H1 (cell line): ENCODE results near the gene ACSF3. TPM values are rescaled to one million over a fixed set of nuclear protein-coding genes. Genes with fewer than 3 reads are reported as not detected.

Experiments used
- CTCF ChIA-PET: fragments of 300-600 bp; sonication (Branson Sonifier 250); formaldehyde crosslinking; loops from one replicate; lab custom pipeline; 2021; ENCODE audit not compliant: partially characterized antibody; lab: Charles Lee
- POLR2A ChIA-PET: fragments of 300-600 bp; sonication (Branson Sonifier 250); formaldehyde crosslinking; loops from one replicate; lab custom pipeline; 2021; ENCODE audit warnings: inconsistent platforms; ENCODE audit not compliant: partially characterized antibody; lab: Charles Lee
- DNase-seq, 2 experiments: peaks; one replicate each; pipeline versions ENCODE4 v3.0.0 to v3.0.0-alpha.2; 2010 to 2022; ENCODE audit warnings: low spot score in 2 of 2, low read depth in 1 of 2, mixed read lengths in 1 of 2
- FAIRE-seq: peaks from 2 replicates; lab custom pipeline; 2011; peaks lifted over from hg19 to GRCh38; lab: Jason Lieb, UNC
- H2AFZ ChIP-seq: 2 replicates; pipeline ENCODE4 v1.8.1; 2012; ENCODE audit warnings: low read length, inconsistent platforms
- H2AK5ac ChIP-seq: 2 replicates; pipeline ENCODE4 v1.6.1; 2013; ENCODE audit warnings: low read depth, low read length
- H2BK120ac ChIP-seq: replicated peaks from 2 replicates; pipeline ENCODE3; 2013; ENCODE audit warnings: low read depth, low read length, inconsistent platforms
- H2BK12ac ChIP-seq: 2 replicates; pipeline ENCODE4 v1.6.1; 2013; ENCODE audit warnings: low read depth, low read length
- H2BK15ac ChIP-seq: 2 replicates; pipeline ENCODE4 v1.6.1; 2013; ENCODE audit warnings: low read length
- H2BK20ac ChIP-seq: 2 replicates; pipeline ENCODE4 v1.6.1; 2013; ENCODE audit warnings: low read length
- H2BK5ac ChIP-seq: 2 replicates; pipeline ENCODE4 v1.6.1; 2013; ENCODE audit warnings: low read depth, low read length
- H3K14ac ChIP-seq: 2 replicates; pipeline ENCODE4 v1.6.1; 2013; ENCODE audit warnings: inconsistent platforms; ENCODE audit not compliant: insufficient read length
- H3K18ac ChIP-seq: 2 replicates; pipeline ENCODE4 v1.6.1; 2013; ENCODE audit warnings: low read length; ENCODE audit errors: extremely low read depth
- H3K23ac ChIP-seq: 2 replicates; pipeline ENCODE4 v1.6.1; 2013; ENCODE audit warnings: inconsistent platforms; ENCODE audit not compliant: insufficient read length
- H3K23me2 ChIP-seq: 2 replicates; pipeline ENCODE4 v1.6.1; 2013; ENCODE audit warnings: low read depth, low read length
- H3K27ac ChIP-seq: 2 replicates; pipeline ENCODE4 v1.6.1; 2011; ENCODE audit warnings: low read depth, low read length, inconsistent platforms
- H3K27me3 ChIP-seq, 4 experiments: replicated peaks in 1 of 4; 1 replicate in 1 of 4; 2 replicates in 3 of 4; pipeline versions ENCODE4 v1.6.1 to v1.8.1; 2011 to 2013; ENCODE audit warnings: low read length in 3 of 4, mild to moderate bottlenecking in 3 of 4, inconsistent platforms in 2 of 4, mixed read lengths in 2 of 4, moderate library complexity in 1 of 4; ENCODE audit not compliant: control insufficient read depth in 3 of 4, insufficient read depth in 3 of 4; ENCODE audit errors: extremely low read depth in 1 of 4
- H3K36me3 ChIP-seq, 4 experiments: 2 replicates each; pipeline versions ENCODE4 v1.6.1 to v1.8.1; 2011 to 2013; ENCODE audit warnings: mild to moderate bottlenecking in 4 of 4, low read length in 3 of 4, moderate library complexity in 2 of 4, control low read depth in 1 of 4, inconsistent platforms in 1 of 4; ENCODE audit not compliant: insufficient read depth in 4 of 4, control insufficient read depth in 2 of 4
- H3K4ac ChIP-seq: replicated peaks from 2 replicates; pipeline ENCODE3; 2013; ENCODE audit warnings: low read length, low read depth, mixed read lengths, inconsistent platforms; ENCODE audit not compliant: insufficient read length
- H3K4me1 ChIP-seq, 4 experiments: replicated peaks in 1 of 4; 1 replicate in 1 of 4; 2 replicates in 3 of 4; pipeline versions ENCODE4 v1.6.1 to v1.8.1; 2011 to 2013; ENCODE audit warnings: low read length in 3 of 4, inconsistent platforms in 2 of 4, mixed read lengths in 1 of 4; ENCODE audit not compliant: insufficient read depth in 4 of 4, control insufficient read depth in 3 of 4
- H3K4me2 ChIP-seq, 2 experiments: 2 replicates each; pipeline versions ENCODE4 v1.6.1 to v1.8.1; 2011 to 2013; ENCODE audit warnings: low read depth in 2 of 2, low read length in 2 of 2, control low read depth in 1 of 2, inconsistent platforms in 1 of 2, mild to moderate bottlenecking in 1 of 2; ENCODE audit not compliant: insufficient read depth in 1 of 2
- H3K4me3 ChIP-seq, 4 experiments: fragments of 200-600, 300-600 bp in 1 of 4; sonication (generic), shearing (Covaris generic), sonication (Bioruptor Twin) in 1 of 4; 2 replicates each; pipeline versions ENCODE4 v1.5.1 to v1.8.1; 2011 to 2016; ENCODE audit warnings: low read length in 4 of 4, low read depth in 3 of 4, control low read depth in 2 of 4, inconsistent platforms in 2 of 4, mild to moderate bottlenecking in 2 of 4, mixed read lengths in 1 of 4, moderate library complexity in 1 of 4; ENCODE audit not compliant: insufficient read depth in 2 of 4; ENCODE audit errors: extremely low read depth in 1 of 4
- H3K56ac ChIP-seq: replicated peaks from 2 replicates; pipeline ENCODE3; 2013; ENCODE audit warnings: low read depth, mild to moderate bottlenecking, mixed read lengths, low read length, inconsistent platforms; ENCODE audit not compliant: insufficient read length
- H3K79me1 ChIP-seq: 2 replicates; pipeline ENCODE4 v1.6.1; 2013; ENCODE audit warnings: low read depth, low read length, control low read depth
- H3K79me2 ChIP-seq, 2 experiments: 2 replicates each; pipeline versions ENCODE4 v1.6.1 to v1.8.1; 2012 to 2013; ENCODE audit warnings: low read length in 2 of 2, mild to moderate bottlenecking in 2 of 2, inconsistent platforms in 1 of 2; ENCODE audit not compliant: insufficient read depth in 2 of 2, control insufficient read depth in 1 of 2
- H3K9ac ChIP-seq, 4 experiments: replicated peaks in 1 of 4; 1 replicate in 1 of 4; 2 replicates in 3 of 4; pipeline versions ENCODE4 v1.6.1 to v1.8.1; 2011 to 2013; ENCODE audit warnings: low read depth in 3 of 4, low read length in 3 of 4, control low read depth in 2 of 4, mild to moderate bottlenecking in 2 of 4, moderate library complexity in 2 of 4, inconsistent platforms in 1 of 4; ENCODE audit errors: extremely low read depth in 1 of 4
- H3K9me3 ChIP-seq, 2 experiments: 2 replicates each; pipeline versions ENCODE4 v1.6.1 to v1.8.1; 2012 to 2013; ENCODE audit warnings: mild to moderate bottlenecking in 2 of 2, moderate library complexity in 2 of 2, control low read depth in 1 of 2, inconsistent platforms in 1 of 2, low read depth in 1 of 2, low read length in 1 of 2, mixed read lengths in 1 of 2; ENCODE audit not compliant: insufficient read depth in 2 of 2
- H4K20me1 ChIP-seq, 2 experiments: replicated peaks in 1 of 2; 2 replicates each; pipeline versions ENCODE3 to v1.8.1; 2011 to 2013; ENCODE audit warnings: inconsistent platforms in 2 of 2, low read length in 2 of 2, mild to moderate bottlenecking in 1 of 2; ENCODE audit not compliant: insufficient read depth in 2 of 2, control insufficient read depth in 1 of 2
- H4K5ac ChIP-seq: 2 replicates; pipeline ENCODE4 v1.6.1; 2013; ENCODE audit warnings: low read length, low read depth, mixed read lengths, inconsistent platforms; ENCODE audit not compliant: insufficient read length
- H4K8ac ChIP-seq: 2 replicates; pipeline ENCODE4 v1.8.0; 2013; ENCODE audit warnings: mild to moderate bottlenecking, moderate library complexity, low read length, inconsistent platforms; ENCODE audit not compliant: insufficient read depth; ENCODE audit errors: extremely low read depth
- H4K91ac ChIP-seq: replicated peaks from 2 replicates; pipeline ENCODE3; 2013; ENCODE audit warnings: low read length, mixed read lengths, inconsistent platforms; ENCODE audit not compliant: insufficient read length
- CBX5 ChIP-seq: fragments of 300-800, 300-1000 bp; sonication (generic); IDR thresholded peaks from 2 replicates; pipeline ENCODE4 v1.7.1; 2016; ENCODE audit warnings: antibody characterized with exemption, low read length, low read depth
- CTBP2 ChIP-seq: IDR thresholded peaks from 2 replicates; pipeline ENCODE4 v1.7.0; 2011; ENCODE audit warnings: borderline replicate concordance, mild to moderate bottlenecking, moderate library complexity, mixed read lengths, low read length; ENCODE audit not compliant: insufficient read depth, insufficient read length
- CTCF ChIP-seq, 3 experiments: IDR thresholded peaks; 1 replicate in 2 of 3; 2 replicates in 1 of 3; pipeline versions ENCODE4 v1.5.1 to v1.6.1; 2011; ENCODE audit warnings: low read length in 3 of 3, mild to moderate bottlenecking in 3 of 3, inconsistent platforms in 2 of 3, low read depth in 1 of 3, moderate library complexity in 1 of 3; ENCODE audit not compliant: insufficient read depth in 1 of 3; ENCODE audit errors: control extremely low read depth in 1 of 3
- E2F6 ChIP-seq: IDR thresholded peaks from 2 replicates; pipeline ENCODE4 v1.6.1; 2012; ENCODE audit warnings: inconsistent platforms
- PHF8 ChIP-seq: fragments of 200-600 bp; sonication (generic); conservative IDR thresholded peaks from 2 replicates; pipeline ENCODE4 v1.7.1; 2012; ENCODE audit warnings: low read depth, mild to moderate bottlenecking, inconsistent platforms, low read length, moderate library complexity
- POLR2AphosphoS5 ChIP-seq: IDR thresholded peaks from 2 replicates; pipeline ENCODE4 v1.6.1; 2011; ENCODE audit warnings: low read depth, low read length
- WGBS, 2 experiments: shearing (Covaris generic) in 1 of 2; methylation state at CpG; one replicate each; pipeline versions ENCODE4 v1.1.6 to v1.1.7; 2013 to 2015; ENCODE audit warnings: low lambda C conversion rate in 2 of 2, mixed read lengths in 2 of 2, inconsistent platforms in 1 of 2, low coverage in 1 of 2, missing lambda C conversion rate in 1 of 2; ENCODE audit not compliant: insufficient replicate concordance in 2 of 2, insufficient coverage in 1 of 2, insufficient read length in 1 of 2; ENCODE audit errors: extremely low coverage in 1 of 2, missing lambda C conversion rate in 1 of 2; 5-methylcytosine and 5-hydroxymethylcytosine counted together
- polyA plus RNA-seq, 7 experiments: library from polyadenylated mRNA; depleted of rRNA in 3 of 7; stranded (reverse) in 5 of 7; unstranded in 2 of 7; fragments of >200 nt in 5 of 7; fragments of 200-250 nt in 2 of 7; gene quantifications; 1 replicate in 5 of 7; 2 replicates in 1 of 7; 4 replicates in 1 of 7; pipeline versions ENCODE4 v1.2.1 to v1.2.3, GENCODE V29; 2011 to 2013; ENCODE audit warnings: missing spikeins in 2 of 7, mixed read lengths in 2 of 7
- total RNA-seq: library from RNA; stranded (reverse); fragmentation: NEBNext Ultra II Directional; extraction: Animal tissue kit (Norgen Biotek cat#: 25700); gene quantifications from 2 replicates; pipeline ENCODE4 v1.2.1, GENCODE V29; 2021

ACSF3 gene
- total and polyA plus RNA-seq, 2 of the 8 experiments (the other 6 are each of a cell fraction or from before 2014, with no cell fraction given): 15.6 to 22.9 TPM

DNA sequence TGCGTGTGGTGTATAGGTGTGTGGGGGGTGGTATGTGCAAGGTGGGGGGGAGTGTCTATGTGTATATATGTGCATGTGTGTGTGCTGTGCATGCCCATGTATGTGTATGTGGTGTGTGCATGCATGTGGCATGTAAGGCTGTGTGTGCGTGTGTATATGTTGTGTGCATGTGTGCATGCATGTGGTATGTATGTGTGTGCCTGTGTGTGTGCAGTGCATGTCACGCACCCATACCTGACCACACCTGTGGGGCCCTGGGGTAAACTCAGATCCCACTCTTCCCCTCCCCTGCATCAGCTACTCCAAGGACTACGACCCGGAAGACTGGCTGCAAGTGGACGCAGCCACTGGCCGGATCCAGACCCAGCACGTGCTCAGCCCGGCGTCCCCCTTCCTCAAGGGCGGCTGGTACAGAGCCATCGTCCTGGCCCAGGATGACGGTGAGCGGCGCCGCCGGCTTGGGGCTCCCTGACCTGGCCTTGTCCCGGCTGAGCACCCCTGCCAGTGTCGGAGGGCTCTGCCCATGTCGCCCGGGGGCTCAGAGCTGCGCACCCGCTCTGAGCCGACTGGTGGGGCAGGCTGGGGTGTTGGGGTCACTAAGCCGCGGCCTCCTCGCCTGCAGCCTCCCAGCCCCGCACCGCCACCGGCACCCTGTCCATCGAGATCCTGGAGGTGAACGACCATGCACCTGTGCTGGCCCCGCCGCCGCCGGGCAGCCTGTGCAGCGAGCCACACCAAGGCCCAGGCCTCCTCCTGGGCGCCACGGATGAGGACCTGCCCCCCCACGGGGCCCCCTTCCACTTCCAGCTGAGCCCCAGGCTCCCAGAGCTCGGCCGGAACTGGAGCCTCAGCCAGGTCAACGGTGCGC is 97.6 kb downstream of the ACSF3 start:
- H2BK12ac ChIP-seq: peak overlapping the region; percentile 33; the same call in 1 of the 2 replicates
- H4K8ac ChIP-seq: peak overlapping the region; percentile 35; the same call in 1 of the 2 replicates
- DNase-seq (peak in 1 of 2 experiments; percentile 63), FAIRE-seq (no peak)
- no peak overlapping the region for H3K4ac ChIP-seq
- H4K91ac ChIP-seq: peak overlapping the region; percentile 40
- ChIA-PET POLR2A (interaction anchor here (0.6 kb wide), 2 partner anchors 141 to 1431 kb away, joined by 3 to 5 read pairs; no protein-coding TSS in a partner anchor), CTCF (interaction anchor here (0.5 to 2.2 kb wide), 4 partner anchors 17 to 578 kb away, joined by 3 to 10 read pairs (median 4); no protein-coding TSS in a partner anchor)
- H3K23me2 ChIP-seq: peaks cover 6% of the 10 kb centered on the region; the same call in 1 of the 2 replicates
- no peaks in the 10 kb centered on the region; a peak in 1 of 4 replicates for H3K9me3 ChIP-seq
- no peak overlapping the region; the same call in 1 of the 2 replicates for H2BK20ac ChIP-seq
- no peak overlapping the region for H3K4me3 ChIP-seq
- H3K18ac ChIP-seq: no peak overlapping the region
- no peak overlapping the region for H3K9ac ChIP-seq
- H3K79me2 ChIP-seq: no peaks in the 10 kb centered on the region
- H2BK5ac ChIP-seq: no peak overlapping the region
- no peak overlapping the region for H2AFZ ChIP-seq
- no peak overlapping the region for H3K56ac ChIP-seq
- H3K23ac ChIP-seq: no peak overlapping the region
- peak overlapping the region; percentile 55 to 58; a peak in 3 of 4 replicates for H3K4me2 ChIP-seq
- peaks cover 0 to 9% (median 6%) of the 10 kb centered on the region in 4 experiments; a peak in 6 of 7 replicates for H3K27me3 ChIP-seq
- no peak overlapping the region for H2AK5ac ChIP-seq
- 0 out of 2 replicates have a peak overlapping the region, but pooled peaks have one; percentile 14 for H2BK15ac ChIP-seq
- H3K27ac ChIP-seq: no peak overlapping the region
- H3K14ac ChIP-seq: no peak overlapping the region
- H3K36me3 ChIP-seq: no peaks in the 10 kb centered on the region
- WGBS, 2 experiments: 89% methylated on average over 27 of the region's 44 CpGs; no CpG with 5 or more reads in 1 of the 2 experiments
- H2BK120ac ChIP-seq: no peak overlapping the region
- H3K4me1 ChIP-seq: no peaks in the 10 kb centered on the region; a peak in 2 of 7 replicates
- H3K79me1 ChIP-seq: no peaks in the 10 kb centered on the region
- H4K5ac ChIP-seq: no peak overlapping the region
- H4K20me1 ChIP-seq: peaks cover 2 to 6% of the 10 kb centered on the region in 2 experiments
- TF ChIP-seq POLR2AphosphoS5 (no peak), E2F6 (no peak), CBX5 (no peak), PHF8 (no peak), CTCF (IDR thresholded peaks at IDR 0.05; ENCODE audit: control extremely low read depth in 1 of 3, insufficient read depth in 1 of 3, low read depth in 1 of 3, low read length in 3 of 3) (no peak), CTBP2 (no peak)
